Measurements from ENCODE around the gene MBTPS2.

Gene MBTPS2

GRCh38 chrX:21911481-21911880 lies 72.1 kb downstream of the MBTPS2 start:
- POLR2A ChIA-PET, result no interaction called here
- TF ChIP-seq FOXA1 (IDR thresholded peaks at IDR 0.05) (no peak), ARNT (IDR thresholded peaks at IDR 0.05) (no peak), FOXK2 (IDR thresholded peaks at IDR 0.05) (no peak), SUZ12 (IDR thresholded peaks at IDR 0.05) (no peak)
- no peak for DNase-seq (ENCODE audit: extremely low spot score)
- CTCF ChIA-PET, result no interaction called here

GRCh38 chrX:21912220-21912619 lies 72.8 kb downstream of the MBTPS2 start:
- DNase-seq (ENCODE audit: extremely low spot score), result no peak
- ChIA-PET POLR2A (no interaction called here), CTCF (no interaction called here)
- no peak for TF ChIP-seq SP1 (IDR thresholded peaks at IDR 0.05)
- TF ChIP-seq PKNOX1 (IDR thresholded peaks at IDR 0.05), result no peak
- no peak for TF ChIP-seq SUZ12 (IDR thresholded peaks at IDR 0.05)
- TF ChIP-seq NFRKB (IDR thresholded peaks at IDR 0.05), result no peak
- TF ChIP-seq L3MBTL2 (conservative IDR thresholded peaks at IDR 0.05), result no peak
- TF ChIP-seq CTBP1 (IDR thresholded peaks at IDR 0.05; ENCODE audit: borderline replicate concordance), result no peak
- no peak for TF ChIP-seq LEF1 (IDR thresholded peaks at IDR 0.05; ENCODE audit: borderline replicate concordance)
- TF ChIP-seq ELF4 (IDR thresholded peaks at IDR 0.05), result no peak
- no peak for TF ChIP-seq FOXA1 (IDR thresholded peaks at IDR 0.05)
- no peak for TF ChIP-seq FOXM1 (IDR thresholded peaks at IDR 0.05; ENCODE audit: borderline replicate concordance)
- no peak for TF ChIP-seq BHLHE40 (IDR thresholded peaks at IDR 0.05; ENCODE audit: borderline replicate concordance)
- TF ChIP-seq TARDBP (IDR thresholded peaks at IDR 0.05), result no peak
- no peak for TF ChIP-seq HDGF (IDR thresholded peaks at IDR 0.05; ENCODE audit: borderline replicate concordance)
- no peak for TF ChIP-seq ZNF384 (IDR thresholded peaks at IDR 0.05)
- TF ChIP-seq ARNT (IDR thresholded peaks at IDR 0.05), result no peak

GRCh38 chrX:21912989-21913388 lies 73.6 kb downstream of the MBTPS2 start:
- no peak for TF ChIP-seq FOXA1 (IDR thresholded peaks at IDR 0.05)
- no peak for DNase-seq (ENCODE audit: extremely low spot score)
- ChIA-PET POLR2A (no interaction called here), CTCF (no interaction called here)

GRCh38 chrX:21926116-21926515 lies 86.7 kb downstream of the MBTPS2 start:
- ChIA-PET POLR2A (no interaction called here), CTCF (interaction anchor here (0.5 kb wide), 1 partner anchor 54 kb away, joined by 5 read pairs; no protein-coding TSS in a partner anchor)
- no peak for TF ChIP-seq HDGF (IDR thresholded peaks at IDR 0.05; ENCODE audit: borderline replicate concordance)
- no peak for TF ChIP-seq CTBP1 (IDR thresholded peaks at IDR 0.05; ENCODE audit: borderline replicate concordance)
- TF ChIP-seq SP1 (IDR thresholded peaks at IDR 0.05), result no peak
- TF ChIP-seq SUZ12 (IDR thresholded peaks at IDR 0.05), result no peak
- no peak for TF ChIP-seq L3MBTL2 (conservative IDR thresholded peaks at IDR 0.05)
- no peak for TF ChIP-seq FOXK2 (IDR thresholded peaks at IDR 0.05)
- no peak for TF ChIP-seq LEF1 (IDR thresholded peaks at IDR 0.05; ENCODE audit: borderline replicate concordance)
- no peak for TF ChIP-seq TARDBP (IDR thresholded peaks at IDR 0.05)
- TF ChIP-seq NFRKB (IDR thresholded peaks at IDR 0.05), result no peak
- TF ChIP-seq ARNT (IDR thresholded peaks at IDR 0.05), result no peak
- DNase-seq (ENCODE audit: extremely low spot score), result no peak

GRCh38 chrX:21926527-21927278 lies 87.3 kb downstream of the MBTPS2 start:
- ChIA-PET CTCF (interaction anchor here (0.5 to 1.2 kb wide), 2 partner anchors 15 to 53 kb away, joined by 5 read pairs; no protein-coding TSS in a partner anchor), POLR2A (no interaction called here)
- TF ChIP-seq L3MBTL2 (conservative IDR thresholded peaks at IDR 0.05) (no peak), FOXK2 (IDR thresholded peaks at IDR 0.05) (no peak), CTBP1 (IDR thresholded peaks at IDR 0.05; ENCODE audit: borderline replicate concordance) (no peak), FOXA1 (IDR thresholded peaks at IDR 0.05) (no peak), NFRKB (IDR thresholded peaks at IDR 0.05) (no peak), LEF1 (IDR thresholded peaks at IDR 0.05; ENCODE audit: borderline replicate concordance) (no peak), BHLHE40 (IDR thresholded peaks at IDR 0.05; ENCODE audit: borderline replicate concordance) (no peak), SUZ12 (IDR thresholded peaks at IDR 0.05) (no peak), PKNOX1 (IDR thresholded peaks at IDR 0.05) (no peak), TARDBP (IDR thresholded peaks at IDR 0.05) (no peak)
- no peak for DNase-seq (ENCODE audit: extremely low spot score)

- CTCF ChIA-PET, result no interaction called here
These were observed 89.8 kb downstream of the MBTPS2 start for GRCh38 chrX:21929209-21929608.

More at GRCh38 chrX:21929209-21929608, 89.8 kb downstream of the MBTPS2 start:
- TF ChIP-seq FOXM1 (IDR thresholded peaks at IDR 0.05; ENCODE audit: borderline replicate concordance) (no peak), LEF1 (IDR thresholded peaks at IDR 0.05; ENCODE audit: borderline replicate concordance) (no peak), SP1 (IDR thresholded peaks at IDR 0.05) (no peak), L3MBTL2 (conservative IDR thresholded peaks at IDR 0.05) (no peak), NFRKB (IDR thresholded peaks at IDR 0.05) (no peak), BHLHE40 (IDR thresholded peaks at IDR 0.05; ENCODE audit: borderline replicate concordance) (no peak), CTBP1 (IDR thresholded peaks at IDR 0.05; ENCODE audit: borderline replicate concordance) (no peak), FOXK2 (IDR thresholded peaks at IDR 0.05) (no peak), ELF4 (IDR thresholded peaks at IDR 0.05) (no peak), SUZ12 (IDR thresholded peaks at IDR 0.05) (no peak), PKNOX1 (IDR thresholded peaks at IDR 0.05) (no peak), HDGF (IDR thresholded peaks at IDR 0.05; ENCODE audit: borderline replicate concordance) (no peak), ZNF384 (IDR thresholded peaks at IDR 0.05) (no peak), ARNT (IDR thresholded peaks at IDR 0.05) (no peak), FOXA1 (IDR thresholded peaks at IDR 0.05) (no peak), TARDBP (IDR thresholded peaks at IDR 0.05) (no peak)
- POLR2A ChIA-PET, result no interaction called here
- no peak for DNase-seq (ENCODE audit: extremely low spot score)
